ENCODE data around the gene CHAF1A.

- TF ChIP-seq, protein P1, sequence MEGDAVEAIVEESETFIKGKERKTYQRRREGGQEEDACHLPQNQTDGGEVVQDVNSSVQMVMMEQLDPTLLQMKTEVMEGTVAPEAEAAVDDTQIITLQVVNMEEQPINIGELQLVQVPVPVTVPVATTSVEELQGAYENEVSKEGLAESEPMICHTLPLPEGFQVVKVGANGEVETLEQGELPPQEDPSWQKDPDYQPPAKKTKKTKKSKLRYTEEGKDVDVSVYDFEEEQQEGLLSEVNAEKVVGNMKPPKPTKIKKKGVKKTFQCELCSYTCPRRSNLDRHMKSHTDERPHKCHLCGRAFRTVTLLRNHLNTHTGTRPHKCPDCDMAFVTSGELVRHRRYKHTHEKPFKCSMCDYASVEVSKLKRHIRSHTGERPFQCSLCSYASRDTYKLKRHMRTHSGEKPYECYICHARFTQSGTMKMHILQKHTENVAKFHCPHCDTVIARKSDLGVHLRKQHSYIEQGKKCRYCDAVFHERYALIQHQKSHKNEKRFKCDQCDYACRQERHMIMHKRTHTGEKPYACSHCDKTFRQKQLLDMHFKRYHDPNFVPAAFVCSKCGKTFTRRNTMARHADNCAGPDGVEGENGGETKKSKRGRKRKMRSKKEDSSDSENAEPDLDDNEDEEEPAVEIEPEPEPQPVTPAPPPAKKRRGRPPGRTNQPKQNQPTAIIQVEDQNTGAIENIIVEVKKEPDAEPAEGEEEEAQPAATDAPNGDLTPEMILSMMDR (IDR thresholded peaks at IDR 0.05; ENCODE audit: poor library complexity, severe bottlenecking), result no peak
- TF ChIP-seq EZH2 (IDR thresholded peaks at IDR 0.05; ENCODE audit: borderline replicate concordance, insufficient read depth, low read length, poor library complexity, severe bottlenecking) (no peak), RAD21 (conservative IDR thresholded peaks at IDR 0.05) (no peak), TAF1 (IDR thresholded peaks at IDR 0.05; ENCODE audit: low read depth) (no peak), POLR2AphosphoS5 (IDR thresholded peaks at IDR 0.05) (no peak), EP300 (conservative IDR thresholded peaks at IDR 0.05; ENCODE audit: poor library complexity, severe bottlenecking) (no peak), SMC3 (conservative IDR thresholded peaks at IDR 0.05; ENCODE audit: poor library complexity) (no peak)
Observed at GRCh38 chr19:4456843-4457653, 54.6 kb downstream of the CHAF1A start.
